ENCODE measurements around the gene MRPS18B.

The MRPS18B gene

GRCh38 chr6:30617565-30618269 is at the start of gene MRPS18B:
TSS of gene MRPS18B (plus strand) at chr6:30617840. CDS start at chr6:30617866, 26 bp downstream.
- peak; percentile 97 for DNase-seq

DNA sequence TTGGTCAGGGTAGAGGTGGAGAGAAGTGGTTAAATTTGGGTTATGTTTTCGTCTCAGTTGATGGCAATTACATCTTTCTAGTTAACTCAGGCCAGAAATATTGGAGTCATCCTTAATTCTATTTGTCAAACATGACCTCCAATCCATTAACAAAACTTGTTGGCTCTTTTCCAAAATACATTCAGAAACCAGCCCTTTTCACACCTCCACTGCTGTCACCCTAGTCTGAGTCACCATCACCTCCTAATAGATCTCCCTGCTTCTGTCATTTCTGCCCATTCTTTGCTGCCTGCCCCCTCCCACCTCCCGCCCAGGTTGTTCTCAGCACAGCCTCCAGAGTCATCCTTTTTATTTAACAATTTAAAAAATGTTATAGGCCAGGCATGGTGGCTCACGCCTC is 49.4 kb upstream of the MRPS18B start:
- DNase-seq, result no peak

DNA sequence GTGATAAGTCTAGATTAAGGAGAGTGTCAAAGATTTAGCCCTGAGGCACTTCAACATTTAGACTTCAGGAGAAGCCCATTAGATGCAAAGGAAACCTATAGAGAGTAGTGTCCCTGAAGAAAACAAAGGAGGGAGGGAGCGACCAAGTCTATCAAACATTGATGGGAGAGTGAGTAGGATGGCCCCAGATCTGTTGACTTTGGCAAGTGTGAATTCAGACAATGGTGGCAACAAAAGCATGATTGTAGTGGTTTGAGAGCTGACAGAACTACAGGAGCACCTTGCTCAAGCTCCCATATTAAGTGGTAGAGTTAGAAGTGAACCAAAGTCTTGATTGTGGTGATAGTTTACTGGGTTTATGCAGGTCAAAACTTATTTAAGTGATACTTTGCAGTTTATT is 47.4 kb upstream of the MRPS18B start:
- DNase-seq, result no peak

- no peak for DNase-seq
Observed at GRCh38 chr6:30570740-30571074, 46.9 kb upstream of the MRPS18B start.

GRCh38 chr6:30571075-30571761 is 46.4 kb upstream of the MRPS18B start, which contains the start of gene ABCF1:
TSS of gene ABCF1 (plus strand) at chr6:30571442. CDS start at chr6:30571488, 46 bp downstream.
- DNase-seq, result peak; percentile 92

DNA sequence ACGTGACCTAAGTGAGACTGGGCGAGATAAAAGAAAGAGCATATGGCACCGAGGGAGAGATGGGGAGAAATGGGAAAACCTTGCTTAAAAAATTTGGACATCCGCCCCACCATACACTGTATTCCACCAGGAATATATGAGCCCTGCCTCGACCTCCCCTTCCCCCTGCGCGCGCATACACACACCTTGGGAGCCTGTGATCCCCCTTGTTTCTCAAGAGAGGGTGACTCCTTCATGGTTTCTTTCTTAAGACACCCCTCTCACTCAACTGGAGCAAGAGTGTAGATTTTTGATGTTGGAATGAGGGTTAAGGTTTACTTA is 45.9 kb upstream of the MRPS18B start:
- no peak for DNase-seq

DNA sequence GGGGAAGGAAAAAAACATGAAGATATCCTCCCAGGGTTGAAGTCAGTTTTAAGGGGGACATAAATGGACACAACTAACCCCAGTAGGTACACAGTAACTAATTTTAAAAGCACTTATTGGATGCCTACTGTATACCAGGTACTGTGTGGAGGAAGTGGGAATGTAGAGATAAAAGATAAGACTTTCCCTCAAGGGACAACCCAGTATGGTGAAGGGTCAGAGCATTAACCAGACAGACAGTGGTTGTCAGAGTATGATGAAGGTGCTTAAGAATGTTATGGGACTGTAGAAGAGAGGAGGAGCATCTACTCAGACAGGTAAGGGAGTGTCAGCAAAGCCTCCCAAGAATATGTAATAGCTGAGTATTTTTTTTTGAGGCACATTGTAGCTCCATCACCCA is 45.5 kb upstream of the MRPS18B start:
- DNase-seq, result no peak

GRCh38 chr6:30573113-30573512 is 44.5 kb upstream of the MRPS18B start:
- DNase-seq, result no peak

DNA sequence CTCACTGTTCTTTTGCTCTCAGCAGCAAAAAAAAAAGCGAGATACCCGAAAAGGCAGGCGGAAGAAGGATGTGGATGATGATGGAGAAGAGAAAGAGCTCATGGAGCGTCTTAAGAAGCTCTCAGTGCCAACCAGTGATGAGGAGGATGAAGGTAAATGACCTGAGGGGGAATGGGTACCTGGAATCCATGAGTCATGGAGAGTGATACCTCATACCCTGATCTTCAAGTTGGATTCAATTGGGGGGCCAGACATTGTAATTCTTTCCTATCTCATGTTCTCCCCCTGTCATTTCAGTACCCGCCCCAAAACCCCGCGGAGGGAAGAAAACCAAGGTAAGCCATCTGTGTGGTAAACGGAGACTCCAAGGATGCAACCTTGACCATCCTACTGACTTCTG is 39.6 kb upstream of the MRPS18B start:
- DNase-seq, result no peak

DNA sequence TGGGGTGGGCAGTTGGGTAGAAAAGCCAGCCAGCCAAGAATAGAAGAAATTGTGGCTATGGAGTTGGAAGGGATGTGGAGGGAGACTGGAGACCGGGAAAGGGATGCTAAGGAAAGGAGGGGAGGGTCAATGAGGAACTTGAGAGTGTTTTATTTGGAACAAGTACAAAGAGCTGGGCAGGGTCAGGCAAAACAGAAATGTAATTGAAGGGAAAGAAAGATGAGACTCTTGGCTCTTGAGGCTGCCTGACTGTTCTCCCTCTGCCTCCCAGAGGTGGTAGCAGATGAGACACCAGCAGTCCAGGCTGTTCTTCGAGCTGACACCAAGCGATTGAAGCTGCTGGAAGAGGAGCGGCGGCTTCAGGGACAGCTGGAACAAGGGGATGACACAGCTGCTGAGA is 33.7 kb upstream of the MRPS18B start:
- no peak for DNase-seq

DNA sequence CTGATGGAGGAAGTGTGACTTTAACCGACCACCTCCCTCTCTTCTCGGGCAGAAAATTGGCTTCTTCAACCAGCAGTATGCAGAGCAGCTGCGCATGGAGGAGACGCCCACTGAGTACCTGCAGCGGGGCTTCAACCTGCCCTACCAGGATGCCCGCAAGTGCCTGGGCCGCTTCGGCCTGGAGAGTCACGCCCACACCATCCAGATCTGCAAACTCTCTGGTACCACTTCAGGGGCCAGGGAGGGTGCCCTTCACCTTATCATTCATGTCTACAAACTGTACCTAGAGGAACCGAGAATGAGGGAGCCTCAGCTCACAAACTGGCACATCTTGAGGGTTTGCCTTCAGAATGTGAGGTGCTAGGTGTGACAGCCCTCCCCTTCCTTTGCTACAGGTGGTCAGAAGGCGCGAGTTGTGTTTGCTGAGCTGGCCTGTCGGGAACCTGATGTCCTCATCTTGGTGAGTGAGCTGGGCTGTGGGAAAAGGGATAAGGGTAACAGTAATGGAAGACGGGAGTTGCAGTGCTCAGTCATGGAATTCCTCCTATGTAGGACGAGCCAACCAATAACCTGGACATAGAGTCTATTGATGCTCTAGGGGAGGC is 27.8 kb upstream of the MRPS18B start:
- no peak for DNase-seq

- no peak for DNase-seq
Observed at GRCh38 chr6:30590509-30590908, 27.1 kb upstream of the MRPS18B start.

DNA sequence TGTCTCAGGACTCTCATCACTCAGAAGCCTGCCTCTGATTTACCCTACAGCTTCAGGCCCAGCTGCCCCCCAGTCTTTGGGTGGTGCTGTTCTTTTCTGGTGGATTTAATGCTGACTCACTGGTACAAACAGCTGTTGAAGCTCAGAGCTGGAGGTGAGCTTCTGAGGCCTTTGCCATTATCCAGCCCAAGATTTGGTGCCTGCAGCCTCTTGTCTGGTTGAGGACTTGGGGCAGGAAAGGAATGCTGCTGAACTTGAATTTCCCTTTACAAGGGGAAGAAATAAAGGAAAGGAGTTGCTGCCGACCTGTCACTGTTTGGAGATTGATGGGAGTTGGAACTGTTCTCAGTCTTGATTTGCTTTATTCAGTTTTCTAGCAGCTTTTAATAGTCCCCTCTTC is 26.6 kb upstream of the MRPS18B start:
- DNase-seq, result no peak

DNA sequence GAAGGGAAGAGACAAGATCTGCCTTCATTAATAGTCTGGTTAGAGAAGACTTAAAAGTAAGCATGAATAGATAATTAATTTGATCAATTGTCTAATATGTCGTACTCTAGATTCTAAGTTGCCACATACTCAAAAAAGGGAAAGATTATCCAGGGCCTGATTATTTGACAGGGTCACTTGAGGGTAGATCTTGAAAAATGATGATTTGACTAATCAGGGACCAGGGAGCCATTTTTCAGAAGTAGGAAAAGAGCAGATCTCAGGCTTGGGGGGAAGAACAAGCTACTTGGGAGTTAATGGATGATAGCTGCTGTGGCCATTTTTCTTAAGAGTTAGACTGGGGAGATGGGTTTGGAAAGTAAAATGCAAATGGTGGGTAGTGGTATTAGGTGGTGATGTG is 25.4 kb upstream of the MRPS18B start:
- no peak for DNase-seq

GRCh38 chr6:30597315-30598144 is 20.1 kb upstream of the MRPS18B start:
- peak; percentile 36 for DNase-seq

- DNase-seq, result no peak
Observed at GRCh38 chr6:30598912-30599624, 18.6 kb upstream of the MRPS18B start.

- DNase-seq, result no peak
Observed at GRCh38 chr6:30599625-30600324, 17.9 kb upstream of the MRPS18B start.

- DNase-seq, result no peak
Observed at GRCh38 chr6:30600451-30600961, 17.1 kb upstream of the MRPS18B start.

DNA sequence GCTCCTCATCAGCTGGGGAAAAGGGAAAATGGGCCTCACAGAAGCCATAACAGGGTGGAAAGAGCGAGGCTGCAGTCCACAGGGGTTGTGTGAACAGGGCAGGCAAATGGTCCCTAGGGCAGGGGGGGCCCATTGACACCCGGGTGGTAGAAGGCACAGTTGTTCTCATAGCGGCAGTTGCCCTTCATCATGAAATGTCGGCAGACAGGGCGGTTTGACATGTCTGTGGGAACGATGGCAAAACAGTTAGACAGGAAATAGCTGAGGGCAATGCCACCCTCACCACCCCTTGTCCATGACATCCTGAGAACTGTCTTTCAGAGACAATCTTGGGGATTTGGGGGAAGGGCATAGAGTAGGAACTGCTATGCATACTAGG is 16.2 kb upstream of the MRPS18B start:
- no peak for DNase-seq

DNA sequence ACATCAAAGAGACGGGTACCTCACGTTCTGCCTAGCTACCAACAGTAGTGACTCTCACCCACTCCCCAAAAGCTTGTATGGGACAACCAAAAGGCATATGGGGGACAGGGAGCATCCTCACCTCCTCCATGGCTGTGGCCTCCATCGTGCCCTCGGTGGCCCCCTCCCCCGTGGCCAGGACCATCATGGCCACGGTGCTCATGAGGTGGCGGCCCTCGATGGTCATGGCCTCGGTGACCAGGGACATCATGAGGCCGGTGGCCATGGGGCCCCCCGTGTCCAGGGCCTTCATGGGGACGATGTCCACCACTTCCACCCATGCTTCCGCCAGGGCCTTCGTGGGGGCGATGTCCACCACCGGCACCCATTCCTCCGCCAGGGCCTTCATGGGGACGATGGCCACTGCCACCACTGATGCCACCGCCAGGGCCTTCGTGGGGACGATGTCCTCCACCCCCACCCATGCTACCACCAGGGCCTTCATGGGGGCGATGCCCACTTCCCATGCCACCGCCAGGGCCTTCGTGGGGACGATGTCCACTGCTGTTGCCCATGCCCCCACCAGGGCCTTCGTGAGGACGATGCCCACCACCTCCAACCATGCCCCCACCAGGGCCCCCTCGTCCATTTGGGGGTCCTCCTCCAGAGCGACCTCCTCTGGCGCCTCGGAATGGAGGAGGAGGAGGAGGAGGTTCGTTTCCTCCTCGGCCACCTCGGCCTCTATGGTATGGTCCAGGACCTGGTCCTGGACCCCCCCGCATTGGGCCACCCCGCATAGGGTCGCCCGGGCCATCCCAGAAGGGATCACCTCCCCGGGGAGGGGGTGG is 15.6 kb upstream of the MRPS18B start:
- no peak for DNase-seq

GRCh38 chr6:30603961-30604360 is 13.7 kb upstream of the MRPS18B start:
- DNase-seq, result no peak
